ENCODE data around the gene RTKN.
"Not testable (repeated sequence)": the region's sequence is repeated elsewhere in the genome, so short reads cannot be mapped to it uniquely, and the experiment has no call there.

The RTKN gene

GRCh38 chr2:74421221-74421870 lies 20.4 kb downstream of the RTKN start, which contains the start of the genes C2orf81 and WDR54:
TSS of gene C2orf81 (minus strand) at chr2:74421619. CDS start at chr2:74421560, 59 bp downstream.
TSS of gene WDR54 (plus strand) at chr2:74421730. CDS start at chr2:74422154, 424 bp downstream.
- DNase-seq (ENCODE audit: low read depth, low spot score) = peak; percentile 89
- H3K4me3 ChIP-seq (ENCODE audit: low read length) = peak within 1 kb of the TSS; percentile 90

GRCh38 chr2:74420443-74421103 lies 21.2 kb downstream of the RTKN start:
- peak overlapping the region; percentile 90 for H3K4me3 ChIP-seq (ENCODE audit: low read length)
- DNase-seq (ENCODE audit: low read depth, low spot score) = not testable (repeated sequence)

- no peak for DNase-seq (ENCODE audit: low read depth, low spot score)
- H3K4me3 ChIP-seq (ENCODE audit: low read length) = no peak overlapping the region
These were observed 21.7 kb downstream of the RTKN start for GRCh38 chr2:74420006-74420405.

GRCh38 chr2:74419345-74419744 lies 22.4 kb downstream of the RTKN start:
- no peak overlapping the region for H3K4me3 ChIP-seq (ENCODE audit: low read length)
- DNase-seq (ENCODE audit: low read depth, low spot score) = no peak

- H3K4me3 ChIP-seq (ENCODE audit: low read length) = no peak overlapping the region
- DNase-seq (ENCODE audit: low read depth, low spot score) = no peak
These were observed 23.4 kb downstream of the RTKN start for GRCh38 chr2:74418312-74418711.

- DNase-seq (ENCODE audit: low read depth, low spot score) = no peak
- no peak overlapping the region for H3K4me3 ChIP-seq (ENCODE audit: low read length)
These were observed 24.0 kb downstream of the RTKN start for GRCh38 chr2:74417763-74418162.

- no peak overlapping the region for H3K4me3 ChIP-seq (ENCODE audit: low read length)
- no peak for DNase-seq (ENCODE audit: low read depth, low spot score)
These were observed 24.5 kb downstream of the RTKN start for GRCh38 chr2:74417197-74417596.

GRCh38 chr2:74416778-74417177 lies 25.0 kb downstream of the RTKN start:
- no peak overlapping the region for H3K4me3 ChIP-seq (ENCODE audit: low read length)
- no peak for DNase-seq (ENCODE audit: low read depth, low spot score)

GRCh38 chr2:74415762-74416395 lies 25.9 kb downstream of the RTKN start:
- DNase-seq (ENCODE audit: low read depth, low spot score) = no peak
- H3K4me3 ChIP-seq (ENCODE audit: low read length) = no peak overlapping the region

GRCh38 chr2:74414881-74415761 lies 26.6 kb downstream of the RTKN start:
- no peak overlapping the region for H3K4me3 ChIP-seq (ENCODE audit: low read length)
- no peak for DNase-seq (ENCODE audit: low read depth, low spot score)

- H3K4me3 ChIP-seq (ENCODE audit: low read length) = no peak overlapping the region
- no peak for DNase-seq (ENCODE audit: low read depth, low spot score)
These were observed 27.3 kb downstream of the RTKN start for GRCh38 chr2:74414441-74414840.

- DNase-seq (ENCODE audit: low read depth, low spot score) = no peak
- no peak overlapping the region for H3K4me3 ChIP-seq (ENCODE audit: low read length)
These were observed 28.6 kb downstream of the RTKN start for GRCh38 chr2:74413001-74413698.

- H3K4me3 ChIP-seq (ENCODE audit: low read length) = no peak overlapping the region
- no peak for DNase-seq (ENCODE audit: low read depth, low spot score)
These were observed 34.1 kb downstream of the RTKN start for GRCh38 chr2:74407682-74408081.

- H3K4me3 ChIP-seq (ENCODE audit: low read length) = no peak overlapping the region
- no peak for DNase-seq (ENCODE audit: low read depth, low spot score)
These were observed 35.7 kb downstream of the RTKN start for GRCh38 chr2:74406035-74406434.

- H3K4me3 ChIP-seq (ENCODE audit: low read length) = no peak overlapping the region
- no peak for DNase-seq (ENCODE audit: low read depth, low spot score)
These were observed 39.8 kb downstream of the RTKN start for GRCh38 chr2:74401891-74402290.

GRCh38 chr2:74399785-74400184 lies 42.0 kb downstream of the RTKN start:
- DNase-seq (ENCODE audit: low read depth, low spot score) = peak; percentile 49
- no peak overlapping the region for H3K4me3 ChIP-seq (ENCODE audit: low read length)

GRCh38 chr2:74396149-74396548 lies 45.6 kb downstream of the RTKN start:
- DNase-seq (ENCODE audit: low read depth, low spot score) = no peak
- H3K4me3 ChIP-seq (ENCODE audit: low read length) = no peak overlapping the region

- no peak for DNase-seq (ENCODE audit: low read depth, low spot score)
- H3K4me3 ChIP-seq (ENCODE audit: low read length) = no peak overlapping the region
These were observed 48.2 kb downstream of the RTKN start for GRCh38 chr2:74393525-74393924.

GRCh38 chr2:74392449-74392743 lies 49.3 kb downstream of the RTKN start:
- DNase-seq (ENCODE audit: low read depth, low spot score) = no peak
- H3K4me3 ChIP-seq (ENCODE audit: low read length) = peak overlapping the region; percentile 96; the same call in 1 of the 2 replicates
